Stimulated activated CD4-positive, alpha-beta T cell treated with anti-CD3 and anti-CD28 coated beads, TNF-alpha, amount 100 ng/mL, for 4 hours (primary cell): ENCODE measurements around the gene TRIM72.
"Not testable (repeated sequence)": the region's sequence is repeated elsewhere in the genome, so short reads cannot be mapped to it uniquely, and the experiment has no call there.

Experiments
- DNase-seq, 3 experiments: peaks; one replicate each; pipeline ENCODE4 v3.0.0-alpha.2; 2020; ENCODE audit warnings: low read depth in 3 of 3

TRIM72 gene

DNA sequence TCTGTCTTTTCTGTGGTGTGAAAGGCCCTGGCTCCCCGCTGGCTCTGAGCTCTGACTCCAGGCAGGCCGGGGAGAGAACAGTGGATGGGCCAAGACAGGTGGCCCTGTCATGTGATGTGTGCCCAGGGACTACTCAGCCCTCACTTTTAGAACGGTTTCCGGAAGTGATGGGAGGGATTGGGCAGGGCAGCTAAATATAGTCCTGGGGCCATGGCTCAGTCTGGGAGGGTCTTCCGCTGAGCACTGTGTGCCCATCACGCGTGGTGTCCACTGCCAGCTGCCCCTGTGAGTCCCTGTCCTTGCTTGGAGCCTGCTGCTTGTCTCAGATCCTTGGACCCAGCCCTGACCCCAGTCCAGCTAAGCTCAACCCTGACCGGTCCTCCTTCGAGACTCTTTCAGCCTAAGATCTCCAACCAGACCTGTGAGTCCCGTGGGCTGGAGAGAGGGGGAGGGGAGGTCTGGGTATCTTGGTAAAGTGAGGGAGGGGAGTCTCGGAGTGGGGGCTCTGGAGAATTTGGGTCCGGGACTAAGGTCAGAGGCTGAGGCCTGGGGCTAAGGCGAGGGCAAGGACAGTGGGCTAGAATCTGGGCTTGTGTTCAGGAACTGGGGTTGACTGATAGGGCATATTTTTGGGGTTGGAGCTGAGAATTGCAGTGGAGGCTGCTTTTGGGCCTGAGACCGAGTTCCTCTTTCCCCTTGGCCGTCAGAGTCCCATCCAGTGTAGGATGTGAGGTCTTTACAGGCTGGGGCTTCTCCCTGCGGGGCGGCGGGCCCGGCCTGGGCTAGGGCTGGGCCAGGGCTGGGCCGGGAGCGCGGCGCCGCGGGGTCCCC, at the start of gene TRIM72:
Gene TRIM72, plus strand, starts transcription at position 243 of the 831 bp plus-strand sequence. CDS start 620 bp downstream, outside the sequence.
- DNase-seq, result no peak

DNA sequence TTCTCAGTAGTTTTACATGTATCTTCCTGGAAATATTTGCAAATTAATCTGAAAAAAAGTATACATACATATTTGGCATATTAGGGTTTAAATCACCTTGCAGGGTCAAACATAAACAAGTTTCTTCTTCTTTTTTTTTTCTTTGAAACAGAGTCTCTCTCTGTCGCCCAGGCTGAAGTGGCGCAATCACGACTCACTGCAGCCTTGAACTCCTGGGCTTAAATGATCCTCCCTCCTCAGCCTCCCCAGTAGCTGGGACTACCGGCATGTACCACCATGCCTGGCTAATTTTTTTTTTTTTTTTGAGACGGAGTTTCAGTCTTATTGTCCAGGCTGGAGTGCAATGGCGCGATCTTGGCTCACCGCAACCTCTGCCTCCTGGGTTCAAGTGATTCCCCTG, 46.6 kb upstream of the TRIM72 start:
- no peak for DNase-seq

GRCh38 chr16:31168848-31169247, 45.1 kb upstream of the TRIM72 start:
- DNase-seq, result no peak

GRCh38 chr16:31170048-31170447, 43.9 kb upstream of the TRIM72 start:
- not testable (repeated sequence) for DNase-seq

DNA sequence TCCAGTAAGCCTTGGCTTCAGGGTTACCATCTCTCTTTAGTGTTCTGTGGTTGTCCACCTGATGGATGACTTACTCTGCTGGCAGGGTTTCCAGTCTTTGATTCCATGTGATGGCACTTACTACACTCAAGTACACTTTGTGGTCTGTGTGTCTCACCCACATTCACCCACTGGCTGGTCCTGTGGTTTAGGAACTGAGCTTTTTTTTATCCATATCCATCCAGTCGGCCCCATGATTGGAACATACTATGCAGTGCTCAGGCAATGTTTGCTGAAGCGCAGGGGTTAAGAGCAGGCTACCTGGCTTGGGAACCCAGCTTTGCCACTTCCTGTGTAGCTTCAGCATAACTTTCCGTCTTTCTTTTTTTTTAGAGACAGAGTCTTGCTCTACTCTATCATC, 36.8 kb upstream of the TRIM72 start:
- peak in 1 of 3 experiments; percentile 18 for DNase-seq

DNA sequence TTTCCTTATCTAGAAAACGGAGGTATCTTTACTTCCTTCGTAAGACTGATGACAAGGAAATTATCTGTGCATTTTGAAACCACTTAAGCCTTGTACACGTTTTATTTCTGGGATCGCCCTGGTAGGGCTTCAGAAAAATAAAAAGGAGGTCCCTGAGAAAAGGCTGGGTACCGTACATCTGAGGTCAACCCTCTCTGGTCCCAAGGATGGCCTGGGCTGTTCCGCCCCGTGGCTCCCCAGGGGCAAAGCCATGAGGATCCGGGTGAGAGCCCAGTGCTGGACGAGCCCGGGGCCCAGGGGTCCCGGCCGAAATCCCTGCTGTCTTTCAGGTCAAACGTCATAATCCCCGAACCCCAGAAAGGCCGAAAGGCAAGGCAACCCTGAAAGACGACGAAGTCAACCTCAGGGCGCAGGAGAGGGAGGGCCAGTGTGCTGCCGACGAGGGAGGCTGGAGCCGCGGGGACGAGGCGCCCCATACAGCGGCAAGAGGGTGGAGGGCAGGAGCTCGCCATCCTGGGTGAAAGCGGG, 34.6 kb upstream of the TRIM72 start:
- no peak for DNase-seq

- peak; percentile 75 to 89 (median 84) for DNase-seq
Observed at GRCh38 chr16:31179747-31180459, 34.0 kb upstream of the TRIM72 start, which contains the start of gene FUS. TSS of gene FUS (plus strand) at chr16:31180139. CDS start at chr16:31180215, 76 bp downstream.

DNA sequence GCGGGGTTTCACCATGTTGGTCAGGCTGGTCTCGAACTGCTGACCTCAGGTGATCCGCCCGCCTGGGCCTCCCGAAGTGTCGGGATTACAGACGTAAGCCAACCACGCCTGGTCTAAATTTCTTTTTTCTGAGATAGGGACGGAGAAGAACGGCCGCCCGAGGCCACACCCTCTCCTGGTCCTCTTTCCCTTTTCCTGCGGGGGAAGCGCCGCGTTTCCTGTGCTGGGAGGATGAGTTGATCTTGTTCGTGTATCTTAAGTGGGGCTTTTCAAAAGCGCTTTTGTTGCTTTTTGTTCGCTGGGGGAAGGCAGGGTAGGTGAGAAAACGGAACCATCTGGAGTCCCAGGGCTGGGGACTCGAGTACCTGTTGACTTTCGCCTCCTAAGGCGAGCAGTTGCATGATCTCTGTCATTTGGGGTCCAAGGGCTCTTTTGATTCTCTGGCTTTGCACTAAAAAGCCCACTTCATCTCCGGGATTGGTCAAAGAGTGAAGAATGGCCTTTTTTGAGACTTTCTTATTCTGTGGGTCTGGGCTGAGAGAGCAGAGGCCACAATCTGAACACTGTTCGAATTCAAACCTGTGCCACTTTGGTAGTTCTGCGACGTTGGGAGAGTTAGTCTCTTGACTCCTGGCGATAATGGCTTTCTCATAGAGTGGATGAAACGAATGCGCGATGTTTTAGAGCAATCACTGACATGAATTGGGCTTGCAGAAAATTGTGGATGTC, 32.7 kb upstream of the TRIM72 start:
- DNase-seq, result peak in 1 of 3 experiments; percentile 12

GRCh38 chr16:31182391-31182790, 31.5 kb upstream of the TRIM72 start:
- DNase-seq, result no peak

DNA sequence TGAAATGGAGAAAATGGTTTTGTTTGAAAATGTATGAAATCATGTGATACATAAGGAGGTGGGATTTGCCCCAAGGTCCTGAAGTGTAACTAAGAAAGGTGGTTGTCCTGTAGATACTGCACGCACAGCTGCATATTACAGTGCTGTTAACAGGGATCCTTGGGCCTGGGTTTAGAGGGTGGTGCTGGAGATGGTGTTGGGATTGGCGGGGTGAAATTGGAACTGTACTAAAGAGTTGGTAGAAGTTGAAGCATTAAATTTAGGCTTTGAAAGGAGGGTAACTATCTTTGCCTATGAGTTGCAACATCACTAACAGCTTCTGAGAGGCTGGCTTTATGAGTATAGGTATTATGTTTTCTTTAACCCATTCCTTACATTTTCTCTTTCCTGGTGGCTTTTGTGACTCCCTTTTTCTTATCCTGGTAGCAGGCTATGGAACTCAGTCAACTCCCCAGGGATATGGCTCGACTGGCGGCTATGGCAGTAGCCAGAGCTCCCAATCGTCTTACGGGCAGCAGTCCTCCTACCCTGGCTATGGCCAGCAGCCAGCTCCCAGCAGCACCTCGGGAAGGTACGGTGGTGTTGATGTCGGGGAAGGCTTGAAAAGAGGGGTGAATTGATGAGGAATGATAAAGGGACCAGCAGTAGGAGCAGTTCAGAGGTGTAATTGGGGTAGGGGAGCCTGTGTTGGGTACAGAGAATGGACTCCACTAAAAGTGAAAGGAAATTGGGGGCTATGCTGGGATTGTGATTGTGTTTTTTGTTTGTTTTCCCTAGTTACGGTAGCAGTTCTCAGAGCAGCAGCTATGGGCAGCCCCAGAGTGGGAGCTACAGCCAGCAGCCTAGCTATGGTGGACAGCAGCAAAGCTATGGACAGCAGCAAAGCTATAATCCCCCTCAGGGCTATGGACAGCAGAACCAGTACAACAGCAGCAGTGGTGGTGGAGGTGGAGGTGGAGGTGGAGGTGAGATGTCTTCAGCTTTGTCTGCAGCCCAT, 30.2 kb upstream of the TRIM72 start:
- DNase-seq, result no peak

DNA sequence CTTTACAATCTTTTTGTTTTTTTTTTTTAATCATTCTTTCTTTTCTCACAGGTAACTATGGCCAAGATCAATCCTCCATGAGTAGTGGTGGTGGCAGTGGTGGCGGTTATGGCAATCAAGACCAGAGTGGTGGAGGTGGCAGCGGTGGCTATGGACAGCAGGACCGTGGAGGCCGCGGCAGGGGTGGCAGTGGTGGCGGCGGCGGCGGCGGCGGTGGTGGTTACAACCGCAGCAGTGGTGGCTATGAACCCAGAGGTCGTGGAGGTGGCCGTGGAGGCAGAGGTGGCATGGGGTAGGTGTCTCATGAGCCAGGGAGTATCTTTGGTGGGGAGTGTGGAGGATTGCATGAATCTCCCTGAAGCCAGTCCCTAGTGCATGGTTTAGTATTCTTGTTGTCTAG, 29.0 kb upstream of the TRIM72 start:
- no peak for DNase-seq

GRCh38 chr16:31185339-31185738, 28.6 kb upstream of the TRIM72 start:
- no peak for DNase-seq

DNA sequence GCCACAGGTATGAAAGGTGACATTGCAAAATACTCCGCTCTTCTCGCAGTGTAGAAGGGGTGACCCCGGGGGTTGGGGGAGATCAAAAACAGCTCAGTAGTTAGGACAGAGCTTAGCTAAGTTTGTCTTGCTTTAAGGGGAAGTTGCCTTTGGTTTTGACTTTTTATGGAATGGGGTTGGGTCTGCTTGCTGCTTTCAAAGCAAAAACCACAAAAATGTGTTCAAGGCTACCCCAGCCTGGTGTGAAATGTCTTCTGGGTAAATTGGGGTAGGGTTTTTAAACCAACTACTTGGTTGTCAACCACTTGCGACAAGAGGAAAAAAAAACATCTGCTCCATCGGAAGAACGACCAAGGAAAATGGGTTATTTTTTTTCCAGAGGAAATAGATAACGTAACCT, 27.7 kb upstream of the TRIM72 start:
- no peak for DNase-seq

DNA sequence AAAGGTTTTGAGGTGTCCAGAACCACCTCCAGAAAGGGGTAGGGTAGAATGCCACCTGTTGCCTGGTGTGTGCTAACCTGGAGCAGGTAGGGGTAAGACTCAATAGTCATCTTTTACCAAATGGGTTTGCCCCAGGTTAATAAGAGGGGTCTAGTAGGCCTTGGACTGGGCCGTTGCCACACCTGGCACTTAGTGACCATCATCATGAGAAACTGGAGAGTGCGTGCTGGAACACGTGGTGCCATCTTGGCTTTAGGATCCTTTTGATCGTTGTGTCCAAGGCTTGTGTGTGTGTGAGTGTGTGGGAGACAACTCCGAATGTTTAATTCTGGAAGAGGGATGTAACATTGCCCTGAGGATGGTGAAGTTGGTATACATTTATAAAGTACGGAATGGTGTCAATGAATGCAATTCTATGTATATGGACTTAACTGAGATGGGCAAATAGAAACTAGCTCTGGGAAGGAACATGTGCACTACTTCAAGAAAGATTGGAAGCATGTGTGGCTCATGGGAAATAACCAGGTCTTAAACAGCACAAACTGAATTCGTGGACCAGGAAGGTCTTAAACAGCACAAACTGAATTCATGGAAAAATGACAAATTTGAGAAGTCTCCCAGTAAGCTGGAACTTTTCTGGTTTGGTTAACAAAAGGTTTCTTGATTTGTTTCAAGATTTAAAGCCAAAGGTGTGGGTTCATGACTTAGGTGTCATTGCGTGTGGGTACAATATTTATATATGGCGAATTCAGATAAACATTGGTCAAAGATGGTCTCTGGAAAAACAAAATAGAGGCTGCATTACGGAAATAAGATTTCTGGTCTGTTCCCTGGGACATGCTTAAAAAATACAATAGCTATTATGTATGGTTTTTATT, 26.8 kb upstream of the TRIM72 start:
- DNase-seq, result no peak

DNA sequence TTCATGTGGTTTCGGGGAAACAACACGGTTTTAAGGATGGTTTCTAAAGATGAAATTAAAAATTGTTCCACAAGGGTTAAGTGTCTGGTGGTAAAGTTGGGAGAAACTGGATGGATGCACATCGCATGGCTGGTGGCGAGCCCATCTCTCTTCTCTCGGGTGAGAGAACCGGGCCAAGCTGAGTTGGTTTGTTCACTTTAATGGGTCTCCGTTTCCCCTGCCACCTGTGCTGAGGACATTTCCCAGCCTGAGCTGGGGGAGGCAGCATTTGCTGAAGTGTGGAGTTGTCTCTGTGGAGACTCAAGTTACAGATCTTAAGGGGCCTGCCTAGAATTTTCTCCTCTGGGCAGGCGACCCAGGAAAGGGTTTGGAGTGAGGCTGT, 26.1 kb upstream of the TRIM72 start:
- no peak for DNase-seq

- no peak for DNase-seq
Observed at GRCh38 chr16:31188450-31189411, 25.2 kb upstream of the TRIM72 start.

DNA sequence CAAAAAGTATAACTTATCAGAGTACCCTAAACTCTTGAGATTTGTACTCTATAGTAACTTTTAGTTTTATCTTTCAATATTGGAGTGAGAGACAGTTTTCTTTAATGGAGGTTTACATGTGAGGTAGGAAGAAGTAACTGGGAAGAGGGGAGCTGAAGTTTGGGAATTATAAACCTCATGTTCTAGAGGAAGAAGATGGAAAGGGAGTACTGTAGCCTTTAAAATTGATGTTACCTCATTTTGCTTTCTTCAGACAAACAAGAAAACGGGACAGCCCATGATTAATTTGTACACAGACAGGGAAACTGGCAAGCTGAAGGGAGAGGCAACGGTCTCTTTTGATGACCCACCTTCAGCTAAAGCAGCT, 24.5 kb upstream of the TRIM72 start:
- DNase-seq, result no peak

DNA sequence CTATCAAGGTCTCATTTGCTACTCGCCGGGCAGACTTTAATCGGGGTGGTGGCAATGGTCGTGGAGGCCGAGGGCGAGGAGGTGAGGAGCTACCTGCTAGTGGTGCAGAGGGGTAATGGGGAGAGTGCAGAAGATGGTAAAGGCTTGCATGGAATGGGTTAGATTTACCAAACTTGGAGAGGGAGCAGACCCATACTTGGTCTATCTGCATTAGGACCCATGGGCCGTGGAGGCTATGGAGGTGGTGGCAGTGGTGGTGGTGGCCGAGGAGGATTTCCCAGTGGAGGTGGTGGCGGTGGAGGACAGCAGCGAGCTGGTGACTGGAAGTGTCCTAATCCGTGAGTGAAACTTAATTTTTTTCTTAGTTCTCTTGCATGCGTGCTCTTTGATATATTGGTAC, 23.9 kb upstream of the TRIM72 start:
- no peak for DNase-seq
